Liver (tissue), 6 donors: Measurements from ENCODE around the gene KLF1. TPM values are rescaled to one million over a fixed set of nuclear protein-coding genes. Genes with fewer than 3 reads are reported as not detected.

Experiments
- HNF4G ChIP-seq: IDR thresholded peaks from 2 replicates; pipeline ENCODE4 v1.6.1; 2016; ENCODE audit warnings: antibody characterized with exemption
- RXRA ChIP-seq, 2 donors: IDR thresholded peaks; 2 replicates each; pipeline ENCODE4 v1.6.1; 2017 to 2018; ENCODE audit warnings: antibody characterized with exemption in 2 of 2, mild to moderate bottlenecking in 1 of 2
- TAF1 ChIP-seq: conservative IDR thresholded peaks from 2 replicates; pipeline ENCODE4 v1.6.1; 2016; ENCODE audit warnings: antibody characterized with exemption, mild to moderate bottlenecking
- YY1 ChIP-seq: IDR thresholded peaks from 2 replicates; pipeline ENCODE4 v1.6.1; 2016; ENCODE audit warnings: antibody characterized with exemption, mild to moderate bottlenecking
- polyA plus RNA-seq, 2 donors: library from polyadenylated mRNA; stranded (reverse) in 1 of 2; unstranded in 1 of 2; fragments of 200-250 nt in 1 of 2; fragments of >200 nt in 1 of 2; fragmentation: Nextera tagmentation in 1 of 2; extraction: Ambion mirVana in 1 of 2; gene quantifications; one replicate each; pipeline versions ENCODE4 v1.2.1 to v1.2.3, GENCODE V29; 2013 to 2015
- small RNA-seq: library from RNA; depleted of rRNA; stranded (forward); fragments of <200 nt; gene quantifications from one replicate; pipeline ENCODE3, GENCODE V24; 2014
- total RNA-seq, 2 donors: library from RNA; depleted of rRNA; stranded (reverse); fragments of >200 nt; gene quantifications; one replicate each; pipeline ENCODE4 v1.2.3, GENCODE V29; 2014
- TF ChIP-seq, protein P1 (sequence below): IDR thresholded peaks from 2 replicates; pipeline ENCODE4 v1.6.1; 2016; ENCODE audit warnings: antibody characterized with exemption
- TF ChIP-seq, protein P2 (sequence below): IDR thresholded peaks from 2 replicates; pipeline ENCODE4 v1.6.1; 2016; ENCODE audit warnings: antibody characterized with exemption
- donor health status: healthy.
- donor health status: healthy.
- donor health status: healthy.

Gene KLF1
- total and polyA plus RNA-seq, 4 donors, result 234 TPM; not detected in 3

DNA sequence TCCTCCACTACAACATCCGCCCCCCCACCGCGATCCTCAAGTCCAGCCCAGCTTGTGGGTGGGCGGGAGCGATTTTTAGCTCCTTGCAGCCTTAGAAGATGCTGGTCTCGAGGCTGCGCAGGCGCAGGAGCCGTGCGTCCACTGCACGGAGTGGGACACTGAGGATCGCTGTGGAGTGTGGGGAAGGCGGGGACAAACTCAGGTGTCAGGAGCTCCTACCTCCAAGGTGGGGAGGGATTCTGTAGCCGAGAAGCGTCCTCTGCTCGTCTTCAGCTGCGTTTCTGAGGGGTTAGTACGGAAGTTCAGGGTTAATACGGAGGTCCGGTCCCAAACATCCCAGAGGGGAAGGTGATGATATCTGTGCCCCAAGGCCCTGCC, 52.4 kb downstream of the KLF1 start, which contains the start of gene RTBDN (continued):
- TF ChIP-seq YY1 (no peak), TAF1 (no peak), RXRA (IDR thresholded peaks at IDR 0.05) (no peak), HNF4G (no peak)
- TF ChIP-seq, protein P1, sequence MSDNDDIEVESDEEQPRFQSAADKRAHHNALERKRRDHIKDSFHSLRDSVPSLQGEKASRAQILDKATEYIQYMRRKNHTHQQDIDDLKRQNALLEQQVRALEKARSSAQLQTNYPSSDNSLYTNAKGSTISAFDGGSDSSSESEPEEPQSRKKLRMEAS, result no peak
- TF ChIP-seq, protein P2, sequence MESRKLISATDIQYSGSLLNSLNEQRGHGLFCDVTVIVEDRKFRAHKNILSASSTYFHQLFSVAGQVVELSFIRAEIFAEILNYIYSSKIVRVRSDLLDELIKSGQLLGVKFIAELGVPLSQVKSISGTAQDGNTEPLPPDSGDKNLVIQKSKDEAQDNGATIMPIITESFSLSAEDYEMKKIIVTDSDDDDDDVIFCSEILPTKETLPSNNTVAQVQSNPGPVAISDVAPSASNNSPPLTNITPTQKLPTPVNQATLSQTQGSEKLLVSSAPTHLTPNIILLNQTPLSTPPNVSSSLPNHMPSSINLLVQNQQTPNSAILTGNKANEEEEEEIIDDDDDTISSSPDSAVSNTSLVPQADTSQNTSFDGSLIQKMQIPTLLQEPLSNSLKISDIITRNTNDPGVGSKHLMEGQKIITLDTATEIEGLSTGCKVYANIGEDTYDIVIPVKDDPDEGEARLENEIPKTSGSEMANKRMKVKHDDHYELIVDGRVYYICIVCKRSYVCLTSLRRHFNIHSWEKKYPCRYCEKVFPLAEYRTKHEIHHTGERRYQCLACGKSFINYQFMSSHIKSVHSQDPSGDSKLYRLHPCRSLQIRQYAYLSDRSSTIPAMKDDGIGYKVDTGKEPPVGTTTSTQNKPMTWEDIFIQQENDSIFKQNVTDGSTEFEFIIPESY, result no peak

Small RNA genes lying within 50 kb of the gene (small RNA-seq; reads per million reads assigned to genes)
- gene MIR5695, result 0.24 reads per million, percentile 14 among the genes with 10 or more reads in this experiment
- gene MIR6794, result not detected

Other genes with a start within 250 kb of the KLF1 start
- 10 to 100 TPM; 41.3 to 42.9 TPM for gene MAN2B1, start 220.5 kb downstream of the KLF1 start, total RNA-seq
- gene MAN2B1, start 220.5 kb downstream of the KLF1 start, polyA plus RNA-seq, result 10 to 100 TPM; 23.5 to 28.9 TPM
- 1 to 10 TPM; 4.0 to 5.1 TPM for gene WDR83, start 220.4 kb downstream of the KLF1 start, total RNA-seq
- 1 to 10 TPM; 3.9 to 4.4 TPM for gene WDR83, start 220.4 kb downstream of the KLF1 start, polyA plus RNA-seq
- gene DHPS, start 205.3 kb downstream of the KLF1 start, total RNA-seq, result 10 to 100 TPM; 29.1 to 53.9 TPM
- 10 to 100 TPM; 34.8 to 50.3 TPM for gene DHPS, start 205.3 kb downstream of the KLF1 start, polyA plus RNA-seq
- not detected for gene GNG14, start 199.2 kb downstream of the KLF1 start, total RNA-seq
- not detected for gene GNG14, start 199.2 kb downstream of the KLF1 start, polyA plus RNA-seq
- 1 to 10 TPM; 2.3 to 2.5 TPM for gene FBXW9, start 190.6 kb downstream of the KLF1 start, total RNA-seq
- 1 to 10 TPM; 3.4 to 4.0 TPM for gene FBXW9, start 190.6 kb downstream of the KLF1 start, polyA plus RNA-seq
- gene TNPO2, start 163.3 kb downstream of the KLF1 start, total RNA-seq, result 10 to 100 TPM; 19.6 to 22.2 TPM
- gene TNPO2, start 163.3 kb downstream of the KLF1 start, polyA plus RNA-seq, result 10 to 100 TPM in 1 of 2 donors, 1 to 10 TPM in 1; 6.3 to 12.1 TPM
- gene TRIR, start 152.5 kb downstream of the KLF1 start, total RNA-seq, result 10 to 100 TPM; 69.3 to 84.3 TPM
- gene TRIR, start 152.5 kb downstream of the KLF1 start, polyA plus RNA-seq, result 100 to 1,000 TPM; 106 to 169 TPM
- 10 to 100 TPM; 23.4 to 31.0 TPM for gene GET3, start 149.7 kb downstream of the KLF1 start, total RNA-seq
- 10 to 100 TPM; 22.8 to 44.1 TPM for gene GET3, start 149.7 kb downstream of the KLF1 start, polyA plus RNA-seq
- not detected for gene BEST2, start 135.4 kb downstream of the KLF1 start, total RNA-seq
- not detected for gene BEST2, start 135.4 kb downstream of the KLF1 start, polyA plus RNA-seq
- gene HOOK2, start 111.6 kb downstream of the KLF1 start, total RNA-seq, result 10 to 100 TPM; 11.3 to 36.4 TPM
- 10 to 100 TPM; 12.9 to 17.0 TPM for gene HOOK2, start 111.6 kb downstream of the KLF1 start, polyA plus RNA-seq
- gene JUNB, start 95.7 kb downstream of the KLF1 start, total RNA-seq, result 10 to 100 TPM; 68.6 to 79.2 TPM
- 10 to 100 TPM; 32.7 to 44.6 TPM for gene JUNB, start 95.7 kb downstream of the KLF1 start, polyA plus RNA-seq
- gene PRDX2, start 85.4 kb downstream of the KLF1 start, total RNA-seq, result 1,000 to 10,000 TPM in 1 of 2 donors, 100 to 1,000 TPM in 1; 222 to 1,737 TPM
- gene PRDX2, start 85.4 kb downstream of the KLF1 start, polyA plus RNA-seq, result 100 to 1,000 TPM; 265 to 301 TPM
- gene THSD8, start 85.1 kb downstream of the KLF1 start, total RNA-seq, result under 1 TPM in 1 of 2 donors, not detected in 1; 0.33 TPM
- gene THSD8, start 85.1 kb downstream of the KLF1 start, polyA plus RNA-seq, result under 1 TPM; 0.22 to 0.35 TPM
- gene RNASEH2A, start 80.6 kb downstream of the KLF1 start, total RNA-seq, result 10 to 100 TPM in 1 of 2 donors, 1 to 10 TPM in 1; 1.8 to 17.5 TPM
- gene RNASEH2A, start 80.6 kb downstream of the KLF1 start, polyA plus RNA-seq, result 1 to 10 TPM; 2.3 to 4.6 TPM
- gene RTBDN, start 52.6 kb downstream of the KLF1 start, total RNA-seq, result not detected
- gene RTBDN, start 52.6 kb downstream of the KLF1 start, polyA plus RNA-seq, result not detected
- under 1 TPM; 0.08 to 0.19 TPM for gene MAST1, start 48.7 kb downstream of the KLF1 start, total RNA-seq
- gene MAST1, start 48.7 kb downstream of the KLF1 start, polyA plus RNA-seq, result under 1 TPM; 0.26 to 0.54 TPM
- 10 to 100 TPM; 11.9 to 13.7 TPM for gene DNASE2, start 5.8 kb downstream of the KLF1 start, total RNA-seq
- 10 to 100 TPM; 11.3 to 18.4 TPM for gene DNASE2, start 5.8 kb downstream of the KLF1 start, polyA plus RNA-seq
- 100 to 1,000 TPM in 1 of 2 donors, 10 to 100 TPM in 1; 65.8 to 118 TPM for gene GCDH, start 4.0 kb upstream of the KLF1 start, total RNA-seq
- gene GCDH, start 4.0 kb upstream of the KLF1 start, polyA plus RNA-seq, result 10 to 100 TPM; 68.6 to 87.7 TPM
- under 1 TPM in 1 of 2 donors, not detected in 1; 0.42 TPM for gene SYCE2, start 32.1 kb upstream of the KLF1 start, total RNA-seq
- under 1 TPM; 0.07 to 0.43 TPM for gene SYCE2, start 32.1 kb upstream of the KLF1 start, polyA plus RNA-seq
- gene FARSA, start 46.5 kb upstream of the KLF1 start, total RNA-seq, result 10 to 100 TPM; 29.8 to 34.0 TPM
- 10 to 100 TPM; 34.7 to 50.1 TPM for gene FARSA, start 46.5 kb upstream of the KLF1 start, polyA plus RNA-seq
- 1,000 to 10,000 TPM in 1 of 2 donors, 100 to 1,000 TPM in 1; 618 to 1,316 TPM for gene CALR, start 51.4 kb upstream of the KLF1 start, total RNA-seq
- gene CALR, start 51.4 kb upstream of the KLF1 start, polyA plus RNA-seq, result 1,000 to 10,000 TPM in 1 of 2 donors, 100 to 1,000 TPM in 1; 913 to 1,228 TPM
- gene RAD23A, start 58.7 kb upstream of the KLF1 start, total RNA-seq, result 100 to 1,000 TPM in 1 of 2 donors, 10 to 100 TPM in 1; 42.9 to 112 TPM
- gene RAD23A, start 58.7 kb upstream of the KLF1 start, polyA plus RNA-seq, result 10 to 100 TPM; 45.0 to 88.6 TPM
- gene GADD45GIP1, start 70.0 kb upstream of the KLF1 start, total RNA-seq, result 10 to 100 TPM in 1 of 2 donors, 1 to 10 TPM in 1; 8.4 to 22.1 TPM
- 10 to 100 TPM; 23.6 to 54.2 TPM for gene GADD45GIP1, start 70.0 kb upstream of the KLF1 start, polyA plus RNA-seq
- gene DAND5, start 82.4 kb upstream of the KLF1 start, total RNA-seq, result under 1 TPM in 1 of 2 donors, not detected in 1; 0.23 TPM
- not detected for gene DAND5, start 82.4 kb upstream of the KLF1 start, polyA plus RNA-seq
- 10 to 100 TPM; 10.3 to 18.4 TPM for gene NFIX, start 108.3 kb upstream of the KLF1 start, total RNA-seq
- 10 to 100 TPM in 1 of 2 donors, 1 to 10 TPM in 1; 3.3 to 14.8 TPM for gene NFIX, start 108.3 kb upstream of the KLF1 start, polyA plus RNA-seq
- gene LYL1, start 215.7 kb upstream of the KLF1 start, total RNA-seq, result 10 to 100 TPM in 1 of 2 donors, 1 to 10 TPM in 1; 2.0 to 69.7 TPM
- gene LYL1, start 215.7 kb upstream of the KLF1 start, polyA plus RNA-seq, result 1 to 10 TPM in 1 of 2 donors, under 1 TPM in 1; 0.35 to 2.6 TPM
- 10 to 100 TPM in 1 of 2 donors, 1 to 10 TPM in 1; 8.3 to 15.6 TPM for gene TRMT1, start 229.5 kb upstream of the KLF1 start, total RNA-seq
- gene TRMT1, start 229.5 kb upstream of the KLF1 start, polyA plus RNA-seq, result 10 to 100 TPM in 1 of 2 donors, 1 to 10 TPM in 1; 9.8 to 13.7 TPM
- gene NACC1, start 231.1 kb upstream of the KLF1 start, total RNA-seq, result 10 to 100 TPM; 16.7 to 18.7 TPM
- gene NACC1, start 231.1 kb upstream of the KLF1 start, polyA plus RNA-seq, result 10 to 100 TPM in 1 of 2 donors, under 1 TPM in 1; 0.86 to 24.7 TPM